GM11168 (cell line): ENCODE measurements around the gene EPHB2.

Experiments used
- in situ Hi-C: fragments of 300-500 bp; cut with MboI; formaldehyde crosslinking; loops from one replicate; pipeline ENCODE4 v1.12.0; 2022; ENCODE audit warnings: low sequenced_read_pairs; ENCODE audit not compliant: unreplicated experiment

The EPHB2 gene

GRCh38 chr1:22812993-22813790 lies 102.6 kb downstream of the EPHB2 start:
- in situ Hi-C loops = no loop called here

GRCh38 chr1:22814176-22815042 lies 103.8 kb downstream of the EPHB2 start:
- in situ Hi-C loops = no loop called here

GRCh38 chr1:22815043-22815365 lies 104.4 kb downstream of the EPHB2 start:
- in situ Hi-C loops = no loop called here

GRCh38 chr1:22815421-22816066 lies 104.9 kb downstream of the EPHB2 start:
- in situ Hi-C loops = no loop called here

- in situ Hi-C loops = no loop called here
Measured at GRCh38 chr1:22816067-22816775, 105.6 kb downstream of the EPHB2 start.

GRCh38 chr1:22816803-22817202 lies 106.2 kb downstream of the EPHB2 start:
- in situ Hi-C loops = no loop called here

GRCh38 chr1:22817462-22817861 lies 106.8 kb downstream of the EPHB2 start:
- in situ Hi-C loops = no loop called here

- in situ Hi-C loops = no loop called here
Measured at GRCh38 chr1:22818061-22818770, 107.6 kb downstream of the EPHB2 start.

- in situ Hi-C loops = no loop called here
Measured at GRCh38 chr1:22819361-22819760, 108.7 kb downstream of the EPHB2 start.

GRCh38 chr1:22821027-22821426 lies 110.4 kb downstream of the EPHB2 start:
- in situ Hi-C loops = no loop called here

GRCh38 chr1:22822371-22822770 lies 111.7 kb downstream of the EPHB2 start:
- in situ Hi-C loops = no loop called here

GRCh38 chr1:22824466-22824865 lies 113.8 kb downstream of the EPHB2 start:
- in situ Hi-C loops = no loop called here

- in situ Hi-C loops = no loop called here
Measured at GRCh38 chr1:22824975-22825374, 114.3 kb downstream of the EPHB2 start.

- in situ Hi-C loops = no loop called here
Measured at GRCh38 chr1:22825486-22826189, 115.0 kb downstream of the EPHB2 start.

GRCh38 chr1:22826604-22827580 lies 116.3 kb downstream of the EPHB2 start:
- in situ Hi-C loops = no loop called here

- in situ Hi-C loops = no loop called here
Measured at GRCh38 chr1:22827666-22828483, 117.2 kb downstream of the EPHB2 start.
